K562 (cell line): ENCODE results near the gene BAIAP3. TPM values are rescaled to one million over a fixed set of nuclear protein-coding genes. Genes with fewer than 3 reads are reported as not detected.
A peak's percentile ranks its signal among the peaks of the same experiment; 100 is the strongest.

Experiments
- ATAC-seq: fragments of 200-7000 bp; cut with Tn5 transposase; 3 replicates; pipeline ENCODE4 v1.9.1; 2020; ENCODE audit warnings: moderate library complexity
- BruUV-seq: library from RNA; stranded (reverse); fragments of 400-500 nt; replicated peaks from 2 replicates; lab custom pipeline; 2021; lab: Mats Ljungman, UMichigan
- CTCF ChIA-PET: fragments of 300-600 bp; formaldehyde crosslinking; extraction: SDS; loops from one replicate; lab custom pipeline; 2021; ENCODE audit warnings: low intra/inter-chr PET ratio; lab: Yijun Ruan, JAX
- POLR2A ChIA-PET: fragments of 300-600, 350-650 bp; sonication (Branson Sonifier 250); formaldehyde crosslinking; extraction: SDS; loops from one replicate; lab custom pipeline; 2021; ENCODE audit warnings: antibody characterized with exemption, inconsistent platforms; lab: Yijun Ruan, JAX
- DNase-seq, 4 experiments: peaks; one replicate each; pipeline versions ENCODE4 v3.0.0 to v3.0.0-alpha.2; 2011 to 2018; ENCODE audit warnings: low spot score in 3 of 4, mixed read lengths in 3 of 4; ENCODE audit errors: extremely low read depth in 1 of 4
- FAIRE-seq: peaks from 2 replicates; lab custom pipeline; 2011; peaks lifted over from hg19 to GRCh38; lab: Jason Lieb, UNC
- H2AFZ ChIP-seq: 2 replicates; pipeline ENCODE4 v1.6.0; 2011; ENCODE audit warnings: low read depth, low read length, control low read depth, inconsistent platforms
- H3K27ac ChIP-seq: fragments of 200-600 bp; 3 replicates; pipeline ENCODE4 v1.8.0; 2011; ENCODE audit warnings: low read depth, mild to moderate bottlenecking, control low read depth, inconsistent platforms, low read length, moderate library complexity, mixed read lengths; ENCODE audit errors: extremely low read depth
- H3K27me3 ChIP-seq, 2 experiments: fragments of 300-600 bp in 1 of 2; 2 replicates in 1 of 2; 3 replicates in 1 of 2; pipeline versions ENCODE4 v1.6.0 to v1.8.0; 2011; ENCODE audit warnings: inconsistent platforms in 2 of 2, low read length in 2 of 2, mild to moderate bottlenecking in 1 of 2, mixed read lengths in 1 of 2, moderate library complexity in 1 of 2; ENCODE audit not compliant: control insufficient read depth in 2 of 2, insufficient read depth in 2 of 2
- H3K36me3 ChIP-seq: fragments of 300-600 bp; 3 replicates; pipeline ENCODE4 v1.8.0; 2011; ENCODE audit warnings: mild to moderate bottlenecking, low read length, inconsistent platforms; ENCODE audit not compliant: control insufficient read depth, insufficient read depth
- H3K4me1 ChIP-seq, 2 experiments: fragments of 200-600 bp in 1 of 2; replicated peaks in 1 of 2; 2 replicates in 1 of 2; 3 replicates in 1 of 2; pipeline versions ENCODE4 v1.5.1 to v1.8.0; 2011; ENCODE audit warnings: inconsistent platforms in 2 of 2, low read length in 2 of 2, mild to moderate bottlenecking in 1 of 2, mixed read lengths in 1 of 2, moderate library complexity in 1 of 2; ENCODE audit not compliant: control insufficient read depth in 2 of 2, insufficient read depth in 2 of 2
- H3K4me2 ChIP-seq: 2 replicates; pipeline ENCODE4 v1.6.1; 2011; ENCODE audit warnings: low read length, control low read depth, inconsistent platforms, mixed read lengths; ENCODE audit not compliant: insufficient read depth
- H3K4me3 ChIP-seq: fragments of 200-600 bp; sonication (generic), shearing (Covaris generic); 2 replicates; pipeline ENCODE4 v1.5.1; 2016; ENCODE audit warnings: control low read depth, inconsistent platforms
- H3K79me2 ChIP-seq: fragments of 200-600 bp; 3 replicates; pipeline ENCODE4 v1.8.0; 2011; ENCODE audit warnings: low read length, inconsistent platforms; ENCODE audit not compliant: control insufficient read depth, insufficient read depth
- H3K9ac ChIP-seq, 2 experiments: 2 replicates each; pipeline versions ENCODE4 v1.6.0 to v1.6.1; 2011; ENCODE audit warnings: low read depth in 2 of 2, low read length in 2 of 2, control low read depth in 1 of 2, inconsistent platforms in 1 of 2, mild to moderate bottlenecking in 1 of 2, mixed read lengths in 1 of 2; ENCODE audit not compliant: insufficient read depth in 1 of 2
- H3K9me1 ChIP-seq: one replicate; pipeline ENCODE4 v1.6.0; 2011; ENCODE audit warnings: inconsistent platforms, mild to moderate bottlenecking, low read length, moderate library complexity; ENCODE audit not compliant: control insufficient read depth, insufficient read depth
- H3K9me3 ChIP-seq: replicated peaks from 2 replicates; pipeline ENCODE4 v1.5.1; 2011; ENCODE audit warnings: low read depth, low read length, inconsistent platforms; ENCODE audit not compliant: control insufficient read depth, insufficient read depth
- H4K20me1 ChIP-seq: replicated peaks from 2 replicates; pipeline ENCODE4 v1.6.1; 2011; ENCODE audit warnings: low read length, inconsistent platforms, mixed read lengths; ENCODE audit not compliant: control insufficient read depth, insufficient read depth
- CBFA2T3 ChIP-seq: fragments of 450-650 bp; IDR thresholded peaks from 2 replicates; pipeline ENCODE4 v1.6.1; 2017
- CHCHD3 ChIP-seq: fragments of 250-450 bp; sonication (Bioruptor Pico); IDR thresholded peaks from 2 replicates; pipeline ENCODE4 v2.1.2; 2022; ENCODE audit warnings: mild to moderate bottlenecking
- GTF2E2 ChIP-seq: fragments of 200-800 bp; sonication (Bioruptor generic); IDR thresholded peaks from 2 replicates; pipeline ENCODE4 v1.6.1; 2016; ENCODE audit warnings: missing genetic modification characterization, missing compliant biosample characterization
- GTF3C2 ChIP-seq: IDR thresholded peaks from 3 replicates; pipeline ENCODE4 v1.6.1; 2011; ENCODE audit warnings: borderline replicate concordance, mild to moderate bottlenecking, moderate library complexity; ENCODE audit not compliant: insufficient read length; ENCODE audit errors: extremely low read depth
- HLTF ChIP-seq: fragments of 450-650 bp; IDR thresholded peaks from 2 replicates; pipeline ENCODE4 v1.6.1; 2016
- JUNB ChIP-seq: fragments of 450-650 bp; formaldehyde crosslinking; conservative IDR thresholded peaks from 2 replicates; pipeline ENCODE4 v1.4.0; 2020; ENCODE audit warnings: mild to moderate bottlenecking
- KAT8 ChIP-seq: fragments of 450-650 bp; IDR thresholded peaks from 2 replicates; pipeline ENCODE4 v1.6.1; 2016; ENCODE audit warnings: low read depth, mild to moderate bottlenecking
- KLF16 ChIP-seq: IDR thresholded peaks from 2 replicates; pipeline ENCODE4 v1.6.1; 2016; ENCODE audit warnings: antibody characterized with exemption
- MEIS2 ChIP-seq: fragments of 450-650 bp; IDR thresholded peaks from 2 replicates; pipeline ENCODE4 v1.6.1; 2014; ENCODE audit warnings: mild to moderate bottlenecking; ENCODE audit not compliant: partially characterized antibody
- SMAD2 ChIP-seq: fragments of 150-350 bp; IDR thresholded peaks from 2 replicates; pipeline ENCODE4 v1.6.1; 2014; ENCODE audit warnings: low read depth, mild to moderate bottlenecking, low read length
- SMARCB1 ChIP-seq: IDR thresholded peaks from 2 replicates; pipeline ENCODE4 v1.6.1; 2011; ENCODE audit warnings: improper control_type of control experiment, low read depth; ENCODE audit not compliant: insufficient read length
- TCF7 ChIP-seq: sonication (generic); IDR thresholded peaks from 2 replicates; pipeline ENCODE4 v1.6.1; 2016; ENCODE audit warnings: antibody characterized with exemption, borderline replicate concordance
- ZBTB8A ChIP-seq: fragments of 450-650 bp; IDR thresholded peaks from 2 replicates; pipeline ENCODE4 v1.6.1; 2018; ENCODE audit warnings: mild to moderate bottlenecking, moderate library complexity; ENCODE audit not compliant: partially characterized antibody
- ZNF408 ChIP-seq: fragments of 250-450 bp; sonication (Bioruptor Pico); IDR thresholded peaks from 2 replicates; pipeline ENCODE4 v1.4.0; 2020; ENCODE audit warnings: low read depth, mild to moderate bottlenecking, moderate library complexity
- ZNF589 ChIP-seq: fragments of 200-800 bp; sonication (Bioruptor generic); IDR thresholded peaks from 2 replicates; pipeline ENCODE4 v1.6.1; 2016; ENCODE audit warnings: low read depth, missing genetic modification characterization, missing compliant biosample characterization
- ZNF695 ChIP-seq: fragments of 450-650 bp; formaldehyde crosslinking; IDR thresholded peaks from 2 replicates; pipeline ENCODE4 v1.4.0; 2020; ENCODE audit warnings: mild to moderate bottlenecking, moderate library complexity
- ZSCAN29 ChIP-seq: fragments of 450-650 bp; IDR thresholded peaks from 2 replicates; pipeline ENCODE4 v1.6.1; 2017
- WGBS: fragments of 100-300 bp; shearing (Covaris generic); methylation state at CpG from one replicate; pipeline ENCODE4 v1.1.6; 2016; ENCODE audit warnings: low coverage, mixed read lengths; ENCODE audit not compliant: insufficient coverage; ENCODE audit errors: missing lambda C conversion rate; 5-methylcytosine and 5-hydroxymethylcytosine counted together
- in situ Hi-C: fragments of 300-500 bp; cut with MboI; formaldehyde crosslinking; loops from 4 replicates; pipeline ENCODE4 v1.15.0; 2018; ENCODE audit warnings: inconsistent platforms, mixed read lengths
- intact Hi-C: fragments of 100-400 bp; cut with micrococcal nuclease; formaldehyde crosslinking; loops from 2 replicates; pipeline ENCODE4 v1.14.2; 2022
- polyA plus RNA-seq, 8 experiments: library from polyadenylated mRNA; depleted of rRNA in 4 of 8; stranded (reverse) in 5 of 8; unstranded in 3 of 8; fragments of >200 nt; fragmentation: Nextera tagmentation in 2 of 8; fragmentation: Illumina TruSeq in 1 of 8; extraction: Ambion mirVana in 2 of 8; extraction: Trizol in 1 of 8; gene quantifications; 2 replicates each; pipeline versions ENCODE4 v1.2.1 to v1.2.3, GENCODE V29; 2011 to 2014; ENCODE audit warnings: inconsistent platforms in 1 of 8, missing spikeins in 1 of 8
- total RNA-seq, 7 experiments: library from RNA; depleted of rRNA in 6 of 7; stranded (reverse); fragments of >200 nt in 6 of 7; fragmentation: Illumina TruSeq in 2 of 7; extraction: Trizol in 2 of 7; gene quantifications; 2 replicates each; pipeline versions ENCODE4 v1.2.1 to v1.2.3, GENCODE V29; 2011 to 2021; ENCODE audit warnings: low replicate concordance in 1 of 7

Gene BAIAP3
- total and polyA plus RNA-seq, 9 of the 15 experiments (the other 6 are each of a cell fraction or from before 2014, with no cell fraction given) = 0.03 to 4.5 (median 0.57) TPM; not detected in 1

- in situ Hi-C loops = no loop called here
- no peak for FAIRE-seq
- no TSS peak for BruUV-seq
- Histone ChIP-seq H3K9ac (peak overlapping the region in 1 of 2 experiments; percentile 52; a peak in 1 of 4 replicates), H3K4me2 (no peak overlapping the region), H3K79me2 (no peaks in the 10 kb centered on the region), H3K9me3 (no peaks in the 10 kb centered on the region), H3K4me1 (peaks cover under 1 to 42% of the 10 kb centered on the region in 2 experiments; a peak in 4 of 5 replicates), H3K27ac (no peak overlapping the region), H3K27me3 (no peaks in the 10 kb centered on the region), H3K4me3 (no peak overlapping the region), H3K9me1 (no peaks in the 10 kb centered on the region), H3K36me3 (no peaks in the 10 kb centered on the region; the same call in 2 of the 3 replicates), H4K20me1 (no peaks in the 10 kb centered on the region), H2AFZ (no peak overlapping the region)
- 73% methylated on average over 5 of the region's 39 CpGs for WGBS
- CTCF ChIA-PET = no interaction called here
- no peak for ATAC-seq
- TF ChIP-seq SMARCB1 = no peak
- no peak for TF ChIP-seq SMAD2
- no peak for TF ChIP-seq CBFA2T3
- no peak for TF ChIP-seq ZNF695
- POLR2A ChIA-PET = interaction anchor here (0.6 to 1.2 kb wide), 5 partner anchors 10 to 202 kb away, joined by 3 to 4 read pairs (median 3); no protein-coding TSS in a partner anchor
- DNase-seq = no peak
- intact Hi-C loops = no loop called here
Observed at GRCh38 chr16:1385232-1385631, 51.8 kb downstream of the BAIAP3 start.

DNA sequence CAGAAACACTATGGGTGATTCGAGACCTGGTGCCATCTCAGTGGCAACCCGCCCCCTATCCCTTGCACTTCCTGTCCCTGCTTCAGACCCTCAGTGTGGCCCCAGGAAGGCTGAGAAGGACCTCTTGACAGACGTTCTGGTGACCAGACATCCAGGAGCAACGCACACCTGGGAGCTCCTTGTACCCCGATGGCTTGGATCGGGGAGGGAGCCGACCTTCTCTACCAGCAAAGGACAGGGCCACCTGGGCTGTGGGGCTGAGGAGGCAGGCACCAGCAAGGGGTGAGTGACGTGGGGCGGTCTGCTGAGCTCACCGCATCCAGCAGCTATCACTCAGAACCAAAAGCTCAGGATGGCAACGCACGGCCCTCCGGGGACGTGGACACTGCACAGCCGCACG, 53.9 kb downstream of the BAIAP3 start:
- Histone ChIP-seq H4K20me1 (no peaks in the 10 kb centered on the region), H3K27ac (no peak overlapping the region), H3K36me3 (no peaks in the 10 kb centered on the region), H2AFZ (no peak overlapping the region), H3K9me3 (no peaks in the 10 kb centered on the region), H3K79me2 (no peaks in the 10 kb centered on the region), H3K9me1 (no peaks in the 10 kb centered on the region), H3K4me2 (no peak overlapping the region), H3K4me1 (peaks cover 0 to 42% of the 10 kb centered on the region in 2 experiments; a peak in 2 of 5 replicates), H3K4me3 (no peak overlapping the region), H3K27me3 (no peaks in the 10 kb centered on the region), H3K9ac (peak overlapping the region in 1 of 2 experiments; percentile 64; a peak in 2 of 4 replicates)
- ChIA-PET CTCF (no interaction called here), POLR2A (interaction anchor here (0.6 to 5.9 kb wide), 3 partner anchors 8 to 45 kb away, joined by 3 to 48 read pairs (median 3); no protein-coding TSS in a partner anchor)
- intact Hi-C loops (no loop called here), in situ Hi-C loops (no loop called here)
- no peak for DNase-seq
- no TSS peak for BruUV-seq
- no peak for ATAC-seq
- WGBS = 46% methylated on average over 15 of the region's 16 CpGs
- no peak for FAIRE-seq
- TF ChIP-seq GTF3C2 = no peak
- no peak for TF ChIP-seq MEIS2
- TF ChIP-seq KAT8 = no peak
- no peak for TF ChIP-seq GTF2E2 (tag)
- TF ChIP-seq TCF7 = no peak
- TF ChIP-seq ZNF408 (CRISPR knock-in tag) = no peak
- TF ChIP-seq ZNF589 (CRISPR knock-in tag) = no peak
- no peak for TF ChIP-seq HLTF
- TF ChIP-seq JUNB (CRISPR knock-in tag) = no peak
- TF ChIP-seq KLF16 = no peak
- TF ChIP-seq ZBTB8A = no peak
- no peak for TF ChIP-seq ZSCAN29
- no peak for TF ChIP-seq CHCHD3
